B cell (primary cell): ENCODE measurements around the gene PACSIN3. TPM values are rescaled to one million over a fixed set of nuclear protein-coding genes. Genes with fewer than 3 reads are reported as not detected.

ENCODE experiments used
- ATAC-seq: fragments of 200-7000 bp; cut with Tn5 transposase; one replicate; pipeline ENCODE4 v1.10.0; 2021; ENCODE audit warnings: low read depth, mild to moderate bottlenecking, moderate number of reproducible peaks, moderate library complexity
- CTCF ChIA-PET: fragments of 350-600 bp; sonication (Branson Sonifier 250); formaldehyde crosslinking; loops from one replicate; lab custom pipeline; 2021; ENCODE audit warnings: antibody characterized with exemption, inconsistent platforms; lab: Charles Lee
- POLR2A ChIA-PET: fragments of 350-600 bp; sonication (Branson Sonifier 250); formaldehyde crosslinking; loops from one replicate; lab custom pipeline; 2021; ENCODE audit warnings: antibody characterized with exemption; lab: Charles Lee
- DNase-seq: peaks from one replicate; pipeline ENCODE4 v3.0.0; 2013
- H2AFZ ChIP-seq: 2 replicates; pipeline ENCODE4 v1.6.1; 2012; ENCODE audit warnings: mild to moderate bottlenecking, low read depth, low read length; ENCODE audit not compliant: insufficient read depth, poor library complexity, severe bottlenecking
- H3K27ac ChIP-seq, 2 donors: 1 replicate in 1 of 2; 2 replicates in 1 of 2; pipeline ENCODE4 v1.5.1; 2012 to 2013; ENCODE audit warnings: low read length in 2 of 2, mild to moderate bottlenecking in 2 of 2, moderate library complexity in 1 of 2
- H3K27me3 ChIP-seq, 4 experiments: fragments of 200-600 bp in 1 of 4; sonication (generic) in 1 of 4; replicated peaks in 1 of 4; 1 replicate in 2 of 4; 2 replicates in 2 of 4; pipeline versions ENCODE4 v1.6.1 to v1.7.0; 2013 to 2016; ENCODE audit warnings: low read length in 3 of 4, mild to moderate bottlenecking in 2 of 4, mixed read lengths in 1 of 4, moderate library complexity in 1 of 4; ENCODE audit not compliant: insufficient read depth in 4 of 4, control insufficient read depth in 3 of 4; ENCODE audit errors: control extremely low read depth in 1 of 4
- H3K36me3 ChIP-seq, 2 experiments: replicated peaks in 1 of 2; 1 replicate in 1 of 2; 2 replicates in 1 of 2; pipeline versions ENCODE4 v1.6.1 to v1.7.1; 2013; ENCODE audit warnings: low read length in 1 of 2; ENCODE audit not compliant: insufficient read depth in 2 of 2, control insufficient read depth in 1 of 2; ENCODE audit errors: control extremely low read depth in 1 of 2, extremely low read depth in 1 of 2
- H3K4me1 ChIP-seq, 2 donors: fragments of 200-600 bp in 1 of 2; sonication (generic) in 1 of 2; 1 replicate in 1 of 2; 2 replicates in 1 of 2; pipeline versions ENCODE4 v1.5.1 to v1.6.1; 2013 to 2017; ENCODE audit warnings: low read length in 2 of 2; ENCODE audit not compliant: control insufficient read depth in 2 of 2, insufficient read depth in 2 of 2
- H3K4me2 ChIP-seq: replicated peaks from 2 replicates; pipeline ENCODE3; 2012; ENCODE audit warnings: mild to moderate bottlenecking, low read depth, low read length; ENCODE audit not compliant: poor library complexity, severe bottlenecking
- H3K4me3 ChIP-seq, 5 experiments: fragments of 200-600 bp in 1 of 5; sonication (generic) in 1 of 5; 1 replicate in 3 of 5; 2 replicates in 2 of 5; pipeline versions ENCODE4 v1.5.1 to v1.7.0; 2011 to 2016; ENCODE audit warnings: low read length in 4 of 5, mild to moderate bottlenecking in 4 of 5, low read depth in 2 of 5, control low read depth in 1 of 5, moderate library complexity in 1 of 5; ENCODE audit not compliant: insufficient read depth in 1 of 5; ENCODE audit errors: control extremely low read depth in 1 of 5, extremely low read depth in 1 of 5
- H3K79me2 ChIP-seq: fragments of 200-600 bp; sonication (generic); one replicate; pipeline ENCODE4 v1.6.0; 2016; ENCODE audit warnings: low read length; ENCODE audit not compliant: control insufficient read depth, insufficient read depth
- H3K9ac ChIP-seq: fragments of 200-600 bp; sonication (generic); 2 replicates; pipeline ENCODE4 v1.6.1; 2017; ENCODE audit warnings: mild to moderate bottlenecking, low read length, moderate library complexity
- H3K9me3 ChIP-seq, 3 donors: one replicate each; pipeline versions ENCODE4 v1.6.1 to v1.7.1; 2013; ENCODE audit warnings: low read length in 2 of 3; ENCODE audit not compliant: control insufficient read depth in 2 of 3, insufficient read depth in 1 of 3; ENCODE audit errors: control extremely low read depth in 1 of 3
- H4K20me1 ChIP-seq: 2 replicates; pipeline ENCODE4 v1.6.0; 2012; ENCODE audit warnings: mild to moderate bottlenecking, low read length; ENCODE audit not compliant: insufficient read depth, control insufficient read depth, poor library complexity, severe bottlenecking
- H3K27ac Mint-ChIP-seq: one replicate; pipeline ENCODE4 v1.8.0; 2021; ENCODE audit warnings: mixed read lengths
- H3K27me3 Mint-ChIP-seq: one replicate; pipeline ENCODE4 v1.8.0; 2021; ENCODE audit warnings: mixed read lengths
- H3K4me1 Mint-ChIP-seq: one replicate; pipeline ENCODE4 v1.8.0; 2021; ENCODE audit warnings: mixed read lengths
- H3K4me3 Mint-ChIP-seq: one replicate; pipeline ENCODE4 v1.8.0; 2021; ENCODE audit warnings: mixed read lengths
- H3K9me3 Mint-ChIP-seq: one replicate; pipeline ENCODE4 v1.8.0; 2022; ENCODE audit warnings: mixed read lengths; ENCODE audit not compliant: insufficient read depth
- EZH2 ChIP-seq: IDR thresholded peaks from 2 replicates; pipeline ENCODE4 v1.6.1; 2012; ENCODE audit warnings: borderline replicate concordance, low read depth, mild to moderate bottlenecking, moderate library complexity, low read length; ENCODE audit not compliant: insufficient read depth, poor library complexity, severe bottlenecking
- WGBS: methylation state at CpG from one replicate; pipeline ENCODE4 v1.1.5; 2013; ENCODE audit warnings: missing lambda C conversion rate; ENCODE audit not compliant: insufficient coverage; 5-methylcytosine and 5-hydroxymethylcytosine counted together
- intact Hi-C: fragments of 100-400 bp; cut with micrococcal nuclease; formaldehyde crosslinking; loops from one replicate; pipeline ENCODE4 v1.10.0; 2022
- polyA plus RNA-seq: library from polyadenylated mRNA; depleted of rRNA; stranded (reverse); fragments of >200 nt; gene quantifications from 2 replicates; pipeline ENCODE4 v1.2.3, GENCODE V29; 2012
- total RNA-seq, 2 donors: library from RNA; stranded (reverse); fragments of 120-200 nt in 1 of 2; gene quantifications; 1 replicate in 1 of 2; 2 replicates in 1 of 2; pipeline versions ENCODE4 v1.2.3 to v1.2.4, GENCODE V29; 2013 to 2022
- TF ChIP-seq, protein P1 (sequence below): fragments of 200-600 bp; IDR thresholded peaks from one replicate; pipeline ENCODE4 v1.8.0; 2022; ENCODE audit warnings: antibody characterized with exemption, mild to moderate bottlenecking

PACSIN3 gene
- total and polyA plus RNA-seq, 2 donors (not counting 1 experiment from before 2014, with no cell fraction given): 2.1 TPM; not detected in 1

DNA sequence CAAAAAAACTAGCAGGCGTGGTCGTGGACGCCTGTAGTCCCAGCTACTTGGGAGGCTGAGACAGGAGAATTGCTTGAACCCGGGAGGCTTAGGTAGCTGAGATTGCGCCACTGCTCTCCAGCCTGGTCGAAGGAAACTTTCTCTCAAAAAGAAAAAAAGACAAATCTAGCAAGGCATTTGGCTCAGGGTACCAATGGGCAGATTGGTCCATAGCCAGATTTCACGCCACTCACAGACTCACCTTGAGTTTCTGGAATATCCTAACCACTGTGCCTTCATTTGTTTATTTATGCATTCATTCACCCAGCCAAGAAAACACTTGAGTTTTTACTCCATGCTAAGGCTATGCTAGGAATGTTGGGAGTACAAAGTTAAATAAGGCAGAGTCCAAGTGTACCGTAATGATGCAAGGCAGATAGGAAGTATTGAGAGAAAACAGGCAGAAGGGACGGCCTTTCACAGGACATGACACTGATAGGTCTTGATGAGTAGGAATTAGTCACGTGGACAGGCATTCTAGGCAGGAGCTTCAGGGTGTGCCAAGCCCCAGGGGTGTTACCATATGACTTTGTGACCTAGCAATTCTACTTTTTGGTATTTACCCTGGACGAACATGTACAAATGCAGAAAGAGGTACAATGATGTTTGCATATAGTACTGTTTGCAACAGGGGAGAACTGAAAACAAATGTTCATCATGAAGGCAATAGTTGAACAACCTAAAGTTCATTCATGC lies 3.0 kb upstream of the PACSIN3 start:
- peaks cover 0 to 13% (median 0%) of the 10 kb centered on the region in 3 donors for H3K9me3 ChIP-seq
- no peaks in the 10 kb centered on the region for H4K20me1 ChIP-seq
- H3K9ac ChIP-seq: no peak overlapping the region
- ATAC-seq (no peak), DNase-seq (no peak)
- H3K27me3 ChIP-seq: peaks cover 0 to 34% (median 13%) of the 10 kb centered on the region in 4 experiments
- no peaks in the 10 kb centered on the region for H3K79me2 ChIP-seq
- POLR2A ChIA-PET: interaction anchor here (0.6 kb wide), 1 partner anchor 121 kb away, joined by 4 read pairs; no protein-coding TSS in a partner anchor
- H3K36me3 ChIP-seq: no peaks in the 10 kb centered on the region
- WGBS: 91% methylated on average over 9 of the region's 11 CpGs
- H3K4me1 Mint-ChIP-seq: peaks cover 12% of the 10 kb centered on the region
- no peak overlapping the region for H3K4me2 ChIP-seq
- no peak overlapping the region for H3K27ac Mint-ChIP-seq
- TF ChIP-seq EZH2: no peak
- TF ChIP-seq, protein P1, sequence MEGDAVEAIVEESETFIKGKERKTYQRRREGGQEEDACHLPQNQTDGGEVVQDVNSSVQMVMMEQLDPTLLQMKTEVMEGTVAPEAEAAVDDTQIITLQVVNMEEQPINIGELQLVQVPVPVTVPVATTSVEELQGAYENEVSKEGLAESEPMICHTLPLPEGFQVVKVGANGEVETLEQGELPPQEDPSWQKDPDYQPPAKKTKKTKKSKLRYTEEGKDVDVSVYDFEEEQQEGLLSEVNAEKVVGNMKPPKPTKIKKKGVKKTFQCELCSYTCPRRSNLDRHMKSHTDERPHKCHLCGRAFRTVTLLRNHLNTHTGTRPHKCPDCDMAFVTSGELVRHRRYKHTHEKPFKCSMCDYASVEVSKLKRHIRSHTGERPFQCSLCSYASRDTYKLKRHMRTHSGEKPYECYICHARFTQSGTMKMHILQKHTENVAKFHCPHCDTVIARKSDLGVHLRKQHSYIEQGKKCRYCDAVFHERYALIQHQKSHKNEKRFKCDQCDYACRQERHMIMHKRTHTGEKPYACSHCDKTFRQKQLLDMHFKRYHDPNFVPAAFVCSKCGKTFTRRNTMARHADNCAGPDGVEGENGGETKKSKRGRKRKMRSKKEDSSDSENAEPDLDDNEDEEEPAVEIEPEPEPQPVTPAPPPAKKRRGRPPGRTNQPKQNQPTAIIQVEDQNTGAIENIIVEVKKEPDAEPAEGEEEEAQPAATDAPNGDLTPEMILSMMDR: no peak
- H3K4me1 ChIP-seq: peaks cover 19 to 24% of the 10 kb centered on the region in 2 donors
- intact Hi-C loops: no loop called here
- no peak overlapping the region for H3K4me3 ChIP-seq
- CTCF ChIA-PET: interaction anchor here (0.8 to 2.1 kb wide), 2 partner anchors 10 to 70 kb away, joined by 4 to 5 read pairs; no protein-coding TSS in a partner anchor
- H3K9me3 Mint-ChIP-seq: no peaks in the 10 kb centered on the region
- H3K27ac ChIP-seq: no peak overlapping the region
- no peak overlapping the region for H3K4me3 Mint-ChIP-seq
- peaks cover 15% of the 10 kb centered on the region for H3K27me3 Mint-ChIP-seq
- H2AFZ ChIP-seq: no peak overlapping the region

DNA sequence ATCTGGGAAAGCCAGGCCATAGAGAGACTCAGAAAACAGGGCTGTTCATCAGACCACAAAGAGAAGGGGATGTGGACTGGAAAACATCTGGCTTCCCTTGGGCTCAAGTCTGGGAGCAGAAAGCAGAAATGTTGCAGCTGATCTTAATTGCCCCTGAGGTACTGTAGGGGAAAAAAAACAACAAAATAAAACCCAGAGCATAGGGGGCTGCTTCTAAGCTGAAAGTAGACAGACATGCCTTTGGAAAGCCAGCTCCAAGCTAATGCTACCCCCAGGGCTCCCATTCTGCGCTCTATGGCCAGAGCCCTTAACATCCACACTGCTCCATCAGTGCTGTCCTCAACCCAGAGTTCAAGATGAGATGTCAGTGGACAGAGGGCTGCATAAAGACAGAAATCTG lies 2.0 kb upstream of the PACSIN3 start:
- Histone ChIP-seq H2AFZ (no peak overlapping the region), H3K4me2 (no peak overlapping the region), H3K9me3 (peaks cover 0 to 13% (median 0%) of the 10 kb centered on the region in 3 donors), H3K27ac (no peak overlapping the region), H3K9ac (no peak overlapping the region), H3K27me3 (peaks cover 0 to 42% (median 14%) of the 10 kb centered on the region in 4 experiments), H4K20me1 (no peaks in the 10 kb centered on the region), H3K79me2 (no peaks in the 10 kb centered on the region), H3K36me3 (no peaks in the 10 kb centered on the region), H3K4me3 (no peak overlapping the region), H3K4me1 (peaks cover 19 to 24% of the 10 kb centered on the region in 2 donors)
- Mint-ChIP-seq H3K4me1 (peaks cover 12% of the 10 kb centered on the region), H3K9me3 (no peaks in the 10 kb centered on the region), H3K27ac (no peak overlapping the region), H3K4me3 (no peak overlapping the region), H3K27me3 (peaks cover 20% of the 10 kb centered on the region)
- CTCF ChIA-PET: interaction anchor here (0.8 to 2.4 kb wide), 3 partner anchors 9 to 224 kb away, joined by 4 to 7 read pairs (median 5); no protein-coding TSS in a partner anchor
- DNase-seq (no peak), ATAC-seq (no peak)
- TF ChIP-seq, protein P1: no peak
- no CpG with 5 or more reads among the region's 1 CpG for WGBS
- intact Hi-C loops: no loop called here
- POLR2A ChIA-PET: interaction anchor here (0.5 to 2.1 kb wide), 4 partner anchors 27 to 580 kb away, joined by 3 to 10 read pairs (median 4); partner anchors contain the start of gene DDB2
